Skeletal muscle cell (primary cell): ENCODE results near the gene DLEC1.

Experiments
- DNase-seq: peaks from one replicate; pipeline ENCODE4 v3.0.0-alpha.2; 2010; ENCODE audit warnings: low read depth
- H3K4me3 ChIP-seq: 2 replicates; pipeline ENCODE4 v1.5.1; 2011; ENCODE audit warnings: low read depth, mild to moderate bottlenecking, control low read depth, low read length, moderate library complexity

Gene DLEC1

DNA sequence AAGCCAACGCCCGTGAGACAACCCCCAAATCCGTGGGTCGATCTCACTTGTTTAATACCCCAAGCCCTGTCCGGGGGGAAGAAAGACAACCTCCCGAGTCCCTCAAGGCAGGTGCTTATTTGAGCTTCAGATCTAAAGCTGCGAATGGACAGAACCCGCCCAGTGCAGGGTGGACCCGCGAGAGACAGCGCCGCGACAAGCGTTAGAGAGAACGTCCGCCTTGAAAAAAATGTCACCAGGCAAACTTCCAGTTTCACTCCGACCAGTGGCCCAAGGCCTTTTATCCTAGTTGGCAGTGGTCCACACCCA, 125.6 kb downstream of the DLEC1 start:
- DNase-seq, result no peak

DNA sequence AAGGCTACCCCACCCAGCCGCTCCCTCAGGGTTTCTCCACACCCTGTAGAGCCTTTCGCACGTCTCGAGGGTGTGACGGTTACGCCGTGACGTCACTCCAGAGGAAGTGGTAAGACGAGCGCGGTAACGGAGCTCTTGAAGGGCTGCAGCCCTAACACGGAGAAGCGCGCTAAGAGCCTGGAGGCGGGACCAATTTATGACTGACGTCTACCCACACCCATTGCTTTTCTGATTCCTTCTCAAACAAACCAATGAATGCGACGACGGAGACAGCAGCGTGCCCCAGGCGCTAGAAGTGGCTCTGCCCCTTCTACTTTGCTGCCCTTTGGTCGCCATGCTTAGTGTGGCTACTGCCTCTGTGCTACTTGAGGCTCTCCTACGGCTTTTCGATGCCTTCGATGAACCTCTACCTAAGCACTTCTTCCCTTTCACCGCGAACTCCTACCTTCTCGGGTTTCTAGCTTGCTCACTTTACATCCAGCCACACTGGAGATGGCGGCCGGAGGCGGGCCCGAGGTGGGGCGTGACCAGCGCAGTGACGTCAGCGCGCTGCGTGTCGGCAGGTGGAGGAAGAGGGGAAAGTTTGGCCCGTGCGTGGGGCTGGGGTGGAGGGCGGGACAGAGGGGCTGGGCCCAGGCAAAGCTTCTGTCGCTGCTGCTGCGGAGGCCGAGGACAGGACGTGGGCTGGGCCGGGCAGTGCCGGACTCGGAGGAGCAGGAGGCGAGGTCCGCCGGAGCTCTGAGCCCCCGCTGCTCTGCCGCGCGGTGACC, 126.1 kb downstream of the DLEC1 start, which contains the start of gene OXSR1:
OXSR1 (plus strand) TSS at position 586 of the 770 bp plus-strand sequence. CDS start 340 bp downstream, outside the sequence.
- DNase-seq, result peak; percentile 99
- H3K4me3 ChIP-seq, result peak within 1 kb of the TSS; percentile 92

More for the DNA sequence above, 125.6 kb downstream of the DLEC1 start:
- H3K4me3 ChIP-seq, result peak overlapping the region; percentile 92

DNA sequence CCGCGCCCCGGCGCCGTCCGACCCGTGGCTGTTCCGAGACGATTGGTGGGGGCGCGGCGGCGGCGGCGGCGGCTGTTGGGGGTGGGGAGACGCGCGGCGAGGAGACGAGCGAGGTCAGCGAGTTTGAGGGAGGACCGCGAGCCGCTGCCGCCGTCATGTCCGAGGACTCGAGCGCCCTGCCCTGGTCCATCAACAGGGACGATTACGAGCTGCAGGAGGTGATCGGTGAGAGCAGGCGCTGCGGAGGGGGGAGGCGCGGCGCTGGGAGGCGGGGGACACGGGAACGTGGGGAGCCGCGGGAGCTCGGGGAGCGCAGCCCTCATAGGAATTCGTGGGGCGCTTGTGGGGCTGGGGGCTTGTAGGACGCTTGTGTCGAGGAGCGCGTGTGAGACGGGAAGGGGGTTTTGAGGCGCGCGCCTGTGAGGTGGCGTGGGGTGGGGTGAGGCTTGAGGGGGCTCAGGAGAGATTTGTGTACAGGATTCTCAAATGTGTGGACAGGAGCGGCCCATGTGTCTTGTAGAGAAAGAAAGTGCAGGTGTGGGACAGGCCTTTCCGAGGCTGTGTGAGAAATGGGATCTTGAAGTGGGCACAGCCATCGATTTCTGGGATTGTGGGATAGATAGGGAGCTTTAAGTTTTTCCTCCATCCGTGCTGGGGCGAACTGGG, 126.8 kb downstream of the DLEC1 start:
- H3K4me3 ChIP-seq, result peak overlapping the region; percentile 92
- no peak for DNase-seq

DNA sequence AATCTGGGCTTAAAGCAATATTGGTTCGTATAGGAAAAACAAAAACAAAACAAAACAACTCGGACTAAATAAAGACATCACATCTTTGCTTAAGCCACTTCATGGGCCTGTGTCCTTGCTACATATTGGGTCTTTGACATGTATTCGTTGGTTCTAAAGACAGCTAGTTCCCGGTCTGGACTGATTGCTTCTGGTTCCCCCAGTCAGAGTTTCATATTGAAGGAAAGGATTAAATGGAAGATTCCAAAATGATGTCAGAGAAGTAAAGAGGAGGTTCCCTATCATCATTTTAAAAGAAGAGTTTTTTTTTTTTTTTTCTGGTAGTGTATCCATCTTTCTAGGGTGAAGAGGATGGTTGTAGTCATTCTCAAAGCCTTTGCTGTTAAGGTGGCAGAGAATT, 128.6 kb downstream of the DLEC1 start:
- peak overlapping the region; percentile 92 for H3K4me3 ChIP-seq

DNA sequence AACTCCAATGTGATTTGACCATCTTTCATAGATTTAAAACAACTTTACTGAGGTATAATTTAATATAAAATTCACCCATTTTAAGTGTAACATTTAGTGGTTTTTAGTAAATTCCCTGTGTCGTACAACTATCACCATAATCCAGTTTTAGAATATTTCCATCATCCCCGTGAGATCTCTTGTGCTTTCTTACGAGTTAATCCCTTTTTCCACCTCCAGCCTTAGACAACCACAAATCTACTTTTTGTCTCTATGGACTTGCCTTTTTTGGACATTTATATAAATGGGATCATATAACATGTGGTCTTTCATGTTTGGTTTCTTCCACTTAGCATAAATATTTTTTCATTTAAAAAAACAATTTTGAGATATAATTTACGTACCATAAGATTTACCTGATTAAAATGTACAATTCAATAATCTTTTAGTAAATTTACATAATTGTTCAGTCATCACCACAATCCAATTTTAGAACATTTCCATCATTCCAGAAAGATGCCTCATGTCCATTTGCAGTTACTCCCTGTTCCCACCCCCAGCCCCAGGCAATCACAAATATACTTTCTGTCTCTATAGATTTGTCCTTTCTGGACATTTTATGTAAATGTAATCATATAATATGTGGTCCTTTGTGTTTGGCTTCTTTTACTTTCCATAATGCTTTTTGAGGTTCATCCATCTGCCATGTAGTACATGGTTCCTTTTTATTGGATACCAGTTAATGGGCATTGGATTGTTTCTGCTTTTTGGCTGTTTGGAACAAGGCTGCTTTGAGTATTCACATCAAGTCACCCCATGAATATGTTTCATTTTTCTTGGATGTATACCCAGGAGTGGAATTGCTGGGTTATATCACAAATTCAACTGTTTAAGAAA, 129.4 kb downstream of the DLEC1 start:
- H3K4me3 ChIP-seq, result peak overlapping the region; percentile 21
- peak; percentile 40 for DNase-seq

More for the DNA sequence above, 128.6 kb downstream of the DLEC1 start:
- DNase-seq, result no peak

DNA sequence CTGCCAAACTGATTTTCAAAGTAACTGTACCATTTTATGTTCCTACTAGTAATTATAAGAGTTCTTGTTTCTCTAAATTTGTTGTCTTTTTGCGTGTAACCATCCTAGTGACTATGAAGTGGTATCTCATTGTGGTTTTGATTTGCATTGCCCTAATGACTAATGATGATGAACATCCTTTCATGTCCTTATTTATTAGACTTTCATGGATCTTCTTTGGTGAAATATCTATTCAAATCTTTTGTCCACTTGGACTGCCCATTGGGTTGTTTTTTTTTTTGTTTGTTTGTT, 130.0 kb downstream of the DLEC1 start:
- DNase-seq, result no peak
- H3K4me3 ChIP-seq, result peak overlapping the region; percentile 21

DNA sequence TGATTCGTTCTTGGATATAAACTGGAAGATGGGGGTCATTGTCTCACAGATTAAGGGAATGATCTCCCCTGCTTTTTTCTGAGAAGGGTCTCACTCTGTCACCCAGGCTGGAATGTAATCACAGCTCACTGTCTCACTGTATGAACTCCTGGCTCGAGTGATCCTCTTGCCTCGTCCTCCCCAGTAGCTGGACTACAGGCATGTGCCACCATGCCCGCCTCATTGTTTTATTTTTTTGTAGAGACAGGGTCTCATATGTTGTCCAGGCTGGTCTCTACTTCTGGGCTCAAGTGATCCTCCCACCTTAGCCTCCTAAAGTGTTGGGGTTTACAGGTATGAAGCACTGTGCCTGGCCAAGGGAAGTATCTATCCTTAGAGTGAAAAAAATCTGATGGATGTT, 131.7 kb downstream of the DLEC1 start:
- H3K4me3 ChIP-seq, result no peak overlapping the region
- DNase-seq, result no peak

DNA sequence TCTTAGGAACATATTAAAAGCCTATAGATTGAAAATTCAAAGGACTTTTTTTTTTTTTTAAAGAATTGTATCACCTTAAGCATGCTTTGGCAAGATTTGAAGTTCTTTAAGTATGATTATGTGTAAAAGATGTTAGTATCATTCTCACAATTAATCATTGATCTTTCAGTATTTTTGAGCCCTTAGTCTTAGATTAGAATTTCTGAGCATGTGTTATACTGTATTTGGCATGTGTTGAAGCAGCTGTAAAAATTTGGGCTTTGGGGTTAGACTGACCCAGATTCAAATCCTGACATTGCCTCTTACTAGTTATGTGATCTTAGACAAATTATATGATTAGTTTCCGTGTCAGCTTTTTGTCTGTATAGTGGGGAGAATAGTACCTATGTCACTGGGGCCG, 132.6 kb downstream of the DLEC1 start:
- H3K4me3 ChIP-seq, result no peak overlapping the region
- DNase-seq, result no peak
